Urinary bladder (tissue), 4 donors: ENCODE measurements around the gene LZTS2. TPM values are rescaled to one million over a fixed set of nuclear protein-coding genes. Genes with fewer than 3 reads are reported as not detected.

Experiments
- DNase-seq: peaks from one replicate; pipeline ENCODE4 v3.0.0-alpha.2; 2015; ENCODE audit errors: extremely low spot score
- H3K27ac ChIP-seq: one replicate; pipeline ENCODE4 v1.5.1; 2013; ENCODE audit warnings: low read depth, mild to moderate bottlenecking, moderate library complexity
- H3K36me3 ChIP-seq: one replicate; pipeline ENCODE4 v1.6.1; 2013; ENCODE audit warnings: mild to moderate bottlenecking, moderate library complexity; ENCODE audit not compliant: insufficient read depth
- H3K4me1 ChIP-seq: one replicate; pipeline ENCODE4 v1.6.1; 2013; ENCODE audit warnings: mild to moderate bottlenecking, moderate library complexity; ENCODE audit not compliant: insufficient read depth
- H3K4me3 ChIP-seq: one replicate; pipeline ENCODE4 v1.5.1; 2013; ENCODE audit warnings: low read depth, low read length
- WGBS: extraction: QIAGEN DNeasy Blood & Tissue Kit; methylation state at CpG from one replicate; pipeline ENCODE4 v1.1.7; 2013; 5-methylcytosine and 5-hydroxymethylcytosine counted together
- polyA plus RNA-seq: library from polyadenylated mRNA; stranded (reverse); fragments of 200-250 nt; gene quantifications from one replicate; pipeline ENCODE4 v1.2.3, GENCODE V29; 2013
- total RNA-seq: library from RNA; depleted of rRNA; stranded (reverse); fragments of >200 nt; gene quantifications from one replicate; pipeline ENCODE4 v1.2.3, GENCODE V29; 2014
- donor health status: healthy with polysubstance abuse.
- donor health status: healthy.

The LZTS2 gene
- total and polyA plus RNA-seq, 2 donors: 35.6 to 142 TPM

DNA sequence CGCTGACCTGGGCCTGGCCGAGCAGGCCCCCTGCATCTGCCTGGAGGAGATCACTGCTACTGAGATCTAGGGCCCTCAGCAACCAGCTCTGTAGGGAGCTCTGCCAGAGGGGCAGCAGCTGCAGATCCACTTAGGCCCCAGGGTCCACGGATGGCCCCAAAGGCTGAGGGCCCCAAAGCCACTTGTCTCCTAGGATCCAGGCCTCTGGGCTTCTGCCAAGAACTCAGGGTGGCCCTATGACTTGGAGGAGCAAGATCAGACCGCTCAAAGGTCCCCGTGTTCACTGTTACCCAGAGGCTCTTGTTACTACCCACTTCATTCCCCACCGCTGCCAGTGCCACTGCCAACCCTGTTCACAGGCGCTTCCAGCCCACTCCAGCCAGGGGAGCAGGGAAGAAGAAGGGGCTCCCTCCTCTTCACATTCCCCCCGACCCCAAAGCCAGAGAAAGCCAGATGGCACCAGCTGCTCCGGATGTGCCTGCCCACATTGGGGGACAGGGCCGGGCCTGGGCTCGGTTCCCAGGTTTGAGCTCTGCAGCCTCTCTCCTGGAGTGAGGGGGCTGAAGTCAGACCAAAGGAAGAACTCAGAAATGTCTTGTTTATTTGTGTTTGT is 7.6 kb downstream of the LZTS2 start:
- Histone ChIP-seq H3K4me1 (peaks cover 1% of the 10 kb centered on the region), H3K36me3 (no peaks in the 10 kb centered on the region), H3K4me3 (no peak overlapping the region), H3K27ac (peak overlapping the region; percentile 40)
- no peak for DNase-seq
- 41% methylated on average over 11 of the region's 11 CpGs for WGBS

DNA sequence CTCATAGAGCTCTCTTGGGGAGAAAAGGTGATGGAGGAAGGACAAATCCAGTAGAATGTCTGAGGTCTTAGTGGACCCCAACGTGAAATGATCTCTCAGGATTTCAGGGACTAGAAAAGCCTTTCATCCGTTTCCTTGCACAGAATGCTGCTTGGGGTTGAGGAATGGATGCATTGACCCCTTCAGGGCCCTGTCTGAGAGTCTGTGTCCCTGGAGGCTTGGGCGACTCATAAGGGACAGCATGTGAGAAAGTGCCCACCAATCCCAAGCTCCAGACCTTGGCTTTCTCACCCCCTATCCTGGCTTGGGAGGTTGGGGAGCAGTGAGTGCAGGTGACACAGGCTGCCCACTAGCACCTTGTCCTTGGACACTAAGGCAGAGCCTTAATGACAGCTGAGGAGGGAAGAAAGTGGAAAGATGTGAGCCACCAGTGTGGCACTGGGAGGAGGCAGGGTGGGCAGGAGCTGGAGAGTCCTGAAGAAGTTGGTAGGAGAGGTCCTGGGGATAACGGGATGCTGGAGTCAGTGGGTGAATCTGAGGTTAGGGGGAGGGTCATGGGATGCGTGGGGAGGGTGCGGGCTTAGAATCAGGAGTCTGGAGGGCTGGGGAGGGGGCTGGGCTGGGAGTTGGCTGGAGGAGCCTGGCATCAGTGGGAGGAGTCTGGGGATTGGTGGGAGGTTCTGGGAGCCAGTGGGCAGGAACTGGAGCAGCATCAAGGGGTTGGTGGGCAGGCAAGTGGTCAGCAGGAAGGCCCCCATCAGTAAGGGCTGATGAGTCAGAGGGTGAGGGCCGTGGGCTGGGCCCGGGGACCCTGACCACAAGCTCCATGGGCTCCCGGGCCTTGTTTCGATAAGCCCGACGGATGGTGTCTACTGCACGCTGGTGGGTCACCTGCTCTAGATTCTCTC is 8.6 kb downstream of the LZTS2 start:
- H3K4me1 ChIP-seq: peaks cover 1% of the 10 kb centered on the region
- no peak overlapping the region for H3K4me3 ChIP-seq
- H3K27ac ChIP-seq: peak overlapping the region; percentile 24
- no peaks in the 10 kb centered on the region for H3K36me3 ChIP-seq
- 61% methylated on average over 13 of the region's 13 CpGs for WGBS
- DNase-seq: no peak

- Histone ChIP-seq H3K27ac (no peak overlapping the region), H3K4me3 (no peak overlapping the region), H3K4me1 (peaks cover 1% of the 10 kb centered on the region), H3K36me3 (no peaks in the 10 kb centered on the region)
- WGBS: 80% methylated on average over 6 of the region's 6 CpGs
- DNase-seq: no peak
These were observed 9.3 kb downstream of the LZTS2 start for GRCh38 chr10:101008823-101009423.

- WGBS: 95% methylated on average over 22 of the region's 22 CpGs
- no peak for DNase-seq
- no peaks in the 10 kb centered on the region for H3K36me3 ChIP-seq
- peaks cover 1% of the 10 kb centered on the region for H3K4me1 ChIP-seq
- no peak overlapping the region for H3K4me3 ChIP-seq
- H3K27ac ChIP-seq: no peak overlapping the region
These were observed 10.7 kb downstream of the LZTS2 start for GRCh38 chr10:101010329-101010728.

DNA sequence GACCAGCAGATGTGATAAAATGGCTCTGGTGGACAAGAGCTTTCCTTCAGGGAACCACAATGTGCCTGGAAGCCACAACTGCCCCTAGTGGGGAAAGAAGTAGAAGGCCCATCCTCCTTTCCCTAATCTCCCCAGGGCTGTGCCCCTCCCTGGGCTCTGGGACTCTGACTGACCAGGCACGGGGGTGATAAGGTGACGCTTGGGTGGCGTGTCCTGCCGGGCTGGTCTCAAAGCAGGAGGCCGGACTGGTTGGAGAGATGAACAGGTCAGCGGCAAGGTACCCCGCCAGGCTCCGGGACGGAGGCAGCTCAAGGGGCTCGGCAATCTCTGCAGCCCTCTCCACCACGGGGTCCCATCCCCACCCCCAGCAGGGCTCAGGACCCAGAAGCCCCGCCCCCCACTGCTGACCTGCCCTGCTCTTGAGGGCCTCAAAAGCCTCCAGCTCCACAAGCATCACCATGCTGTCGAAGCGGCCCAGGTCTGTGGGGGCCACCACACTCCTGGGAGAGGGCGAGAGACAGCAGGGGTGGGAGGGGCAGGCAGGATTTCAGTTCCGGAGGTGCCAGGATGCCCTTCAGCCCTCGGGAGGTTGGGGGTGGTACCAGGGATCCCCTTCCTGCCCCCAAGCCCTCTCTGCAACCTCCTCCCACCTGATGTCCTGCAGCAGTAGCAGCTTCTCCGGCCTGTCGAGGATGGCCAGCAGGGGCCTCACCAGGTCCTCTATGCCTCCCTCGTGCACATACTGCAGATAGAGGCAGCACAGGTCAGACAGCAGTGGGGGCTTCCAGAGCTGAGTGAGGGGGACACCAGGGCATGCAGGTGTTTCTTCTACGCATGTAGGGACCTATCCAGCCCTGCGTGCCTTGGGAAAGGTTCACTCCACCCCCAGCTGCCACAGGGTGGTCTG is 12.2 kb downstream of the LZTS2 start:
- DNase-seq: no peak
- 61% methylated on average over 22 of the region's 22 CpGs for WGBS
- H3K4me3 ChIP-seq: no peak overlapping the region

DNA sequence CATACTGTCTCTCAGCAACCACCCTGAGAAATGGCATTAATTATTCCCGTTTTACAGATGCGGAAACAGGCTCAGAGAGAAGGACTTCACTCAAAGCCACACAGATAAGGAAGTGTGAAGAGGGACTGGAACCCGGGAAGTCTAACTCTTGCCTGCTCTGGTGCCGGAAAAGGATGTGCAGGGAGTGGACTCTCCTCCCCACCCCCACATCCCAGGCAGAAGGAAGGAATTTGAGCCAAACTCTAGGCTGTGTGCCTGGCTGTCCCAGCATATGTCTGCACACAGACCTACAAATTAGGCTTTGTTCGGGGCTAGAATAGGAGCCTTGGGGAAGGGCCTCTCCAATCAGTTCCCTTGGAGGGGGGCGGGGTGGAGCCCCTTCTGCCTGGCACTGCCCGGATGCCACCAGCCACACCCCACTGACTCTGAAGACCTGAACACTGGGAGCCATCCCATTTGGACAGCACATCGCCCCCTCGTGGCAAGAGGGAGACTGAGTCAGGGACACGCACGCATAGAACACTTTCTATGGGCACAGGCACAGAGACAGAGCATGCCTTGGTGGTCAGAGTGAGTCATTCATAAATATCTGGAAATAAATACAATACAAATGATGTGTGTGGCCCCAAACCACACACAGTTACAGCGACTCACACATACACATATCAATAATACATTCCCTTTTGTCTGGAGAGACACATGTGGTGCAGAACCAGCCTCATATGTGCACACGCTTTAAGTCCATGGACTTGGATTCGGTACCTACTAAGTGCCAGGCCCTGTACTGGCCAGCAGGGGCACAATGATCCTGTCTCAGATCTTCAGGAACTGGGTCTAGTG is 13.1 kb downstream of the LZTS2 start:
- H3K36me3 ChIP-seq: no peaks in the 10 kb centered on the region
- WGBS: 19% methylated on average over 14 of the region's 14 CpGs
- DNase-seq: no peak
- H3K27ac ChIP-seq: no peak overlapping the region
- H3K4me1 ChIP-seq: peaks cover 1% of the 10 kb centered on the region
- no peak overlapping the region for H3K4me3 ChIP-seq

More for the DNA sequence above, 12.2 kb downstream of the LZTS2 start:
- H3K27ac ChIP-seq: no peak overlapping the region
- H3K4me1 ChIP-seq: peaks cover 1% of the 10 kb centered on the region
- no peaks in the 10 kb centered on the region for H3K36me3 ChIP-seq

DNA sequence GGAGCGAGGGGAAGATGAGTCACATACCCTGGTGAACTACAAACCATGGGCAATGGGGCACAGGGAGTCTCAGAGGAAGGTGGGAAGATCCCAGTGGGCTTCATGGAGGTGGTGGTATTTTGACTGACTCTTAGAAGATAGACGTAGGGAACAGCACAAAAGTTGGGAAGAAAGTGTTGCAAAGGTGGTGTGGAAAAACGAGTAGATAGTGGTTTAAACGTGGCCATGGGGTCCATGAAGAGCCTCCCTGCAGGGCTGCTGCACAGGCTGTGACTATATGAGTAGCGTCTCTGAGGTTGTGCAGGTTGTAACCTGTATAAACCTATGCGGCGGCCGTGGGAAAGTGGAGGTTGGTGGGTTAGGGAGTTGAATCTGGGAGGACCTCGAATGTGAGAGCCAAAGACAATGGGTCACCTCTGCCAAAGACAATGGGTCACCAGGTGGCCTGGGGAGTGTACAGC is 13.8 kb downstream of the LZTS2 start:
- no peak overlapping the region for H3K4me3 ChIP-seq
- WGBS: 57% methylated on average over 9 of the region's 9 CpGs

DNA sequence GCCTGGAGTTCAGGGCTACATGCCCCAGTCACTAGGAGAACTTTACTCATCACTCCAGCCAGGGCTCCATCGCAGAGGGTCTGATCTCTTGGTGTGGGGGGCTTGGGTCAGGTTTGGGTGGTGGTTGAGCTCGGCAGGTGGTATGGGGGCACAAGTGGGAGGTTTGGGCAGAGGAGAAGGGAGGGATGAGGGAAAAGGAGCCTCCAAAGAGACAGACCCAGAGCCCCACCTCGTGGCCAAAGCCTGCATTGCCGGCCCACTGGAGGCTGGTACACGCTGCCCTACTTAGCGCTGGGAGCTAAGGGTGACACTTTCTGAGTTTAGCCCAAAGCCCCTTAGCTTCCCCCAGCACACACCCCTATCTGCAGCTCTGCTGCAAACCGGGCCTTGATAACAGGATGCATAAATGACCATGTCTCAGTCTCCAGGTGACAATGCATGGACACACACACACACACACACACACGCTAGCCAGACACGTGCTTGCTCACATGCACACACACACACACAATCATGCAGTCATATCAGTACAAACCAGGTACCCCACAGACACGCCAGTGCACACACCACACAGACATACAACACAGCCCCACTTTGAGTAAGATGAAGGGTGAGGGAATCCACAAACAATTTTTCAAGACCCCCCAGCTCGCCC is 14.7 kb downstream of the LZTS2 start:
- no peak overlapping the region for H3K4me3 ChIP-seq
- H3K4me1 ChIP-seq: no peaks in the 10 kb centered on the region
- WGBS: 18% methylated on average over 11 of the region's 11 CpGs
- no peak for DNase-seq
- no peak overlapping the region for H3K27ac ChIP-seq
- H3K36me3 ChIP-seq: no peaks in the 10 kb centered on the region

More for the DNA sequence above, 13.8 kb downstream of the LZTS2 start:
- Histone ChIP-seq H3K36me3 (no peaks in the 10 kb centered on the region), H3K27ac (no peak overlapping the region), H3K4me1 (peaks cover 1% of the 10 kb centered on the region)
- DNase-seq: no peak

GRCh38 chr10:101014966-101015581 is 15.5 kb downstream of the LZTS2 start:
- H3K27ac ChIP-seq: no peak overlapping the region
- H3K4me3 ChIP-seq: no peak overlapping the region
- H3K36me3 ChIP-seq: no peaks in the 10 kb centered on the region
- DNase-seq: no peak
- WGBS: 40% methylated on average over 7 of the region's 7 CpGs
- H3K4me1 ChIP-seq: no peaks in the 10 kb centered on the region

- 78% methylated on average over 8 of the region's 8 CpGs for WGBS
- H3K4me3 ChIP-seq: no peak overlapping the region
- no peaks in the 10 kb centered on the region for H3K4me1 ChIP-seq
- H3K27ac ChIP-seq: no peak overlapping the region
- no peak for DNase-seq
- H3K36me3 ChIP-seq: no peaks in the 10 kb centered on the region
These were observed 16.0 kb downstream of the LZTS2 start for GRCh38 chr10:101015582-101015973.

DNA sequence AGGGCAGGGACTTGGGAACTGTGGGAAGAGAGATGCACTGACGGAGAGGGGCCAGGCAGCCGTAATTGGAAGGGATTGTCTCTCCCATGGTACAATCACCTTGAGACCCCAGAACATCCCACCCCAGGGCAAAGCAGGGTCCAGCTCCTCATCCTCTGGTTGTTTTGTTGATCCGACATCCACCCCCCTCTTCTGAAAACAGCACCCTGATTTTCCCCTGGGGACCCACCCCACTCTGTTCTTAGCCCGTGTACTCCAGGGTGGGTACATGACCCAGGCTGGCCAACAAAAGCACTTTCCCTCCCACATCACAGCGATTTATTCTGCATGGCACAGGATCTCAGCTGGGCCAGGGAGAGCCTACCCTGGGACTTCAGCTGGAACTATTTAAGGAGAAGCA is 17.2 kb downstream of the LZTS2 start:
- 65% methylated on average over 5 of the region's 5 CpGs for WGBS

More for the DNA sequence above, 17.2 kb downstream of the LZTS2 start:
- Histone ChIP-seq H3K27ac (no peak overlapping the region), H3K4me3 (no peak overlapping the region), H3K4me1 (no peaks in the 10 kb centered on the region), H3K36me3 (no peaks in the 10 kb centered on the region)
- no peak for DNase-seq
